ENCODE data around the gene SAC3D1. TPM values are rescaled to one million over a fixed set of nuclear protein-coding genes. Genes with fewer than 3 reads are reported as not detected.

SAC3D1 gene
- total and polyA plus RNA-seq, 2 of the 8 experiments (the other 6 are each of a cell fraction or from before 2014, with no cell fraction given), result 19.4 to 25.8 TPM

DNA sequence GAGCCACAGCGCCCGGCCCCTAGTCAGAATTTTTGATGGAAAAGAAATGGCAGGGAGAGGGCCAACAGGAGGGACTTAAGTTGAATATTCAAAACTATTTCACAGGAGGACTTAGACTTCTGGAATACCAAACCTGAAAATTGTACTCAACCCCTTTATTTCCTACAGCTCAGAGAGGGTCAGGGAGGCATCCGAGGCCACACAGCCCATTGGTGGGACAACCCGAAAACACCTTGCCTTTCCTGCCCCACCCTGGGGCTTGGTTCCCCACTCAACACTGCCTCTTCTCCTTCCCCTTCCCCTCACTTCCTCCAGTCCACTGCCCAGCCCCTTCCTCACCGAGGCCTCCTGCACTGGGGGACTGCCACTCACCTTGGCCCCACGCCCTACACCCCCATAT lies 16.0 kb downstream of the SAC3D1 start (continued):
- no peak for TF ChIP-seq RNF2 (IDR thresholded peaks at IDR 0.05; ENCODE audit: borderline replicate concordance, low read depth, low read length, missing control alignments, poor library complexity, severe bottlenecking)
- no peak for TF ChIP-seq SIRT6 (IDR thresholded peaks at IDR 0.05; ENCODE audit: low read length)
